ENCODE results near the gene ARHGAP22. TPM values are rescaled to one million over a fixed set of nuclear protein-coding genes. Genes with fewer than 3 reads are reported as not detected.

Gene ARHGAP22
- total RNA-seq, 1 donor from 2014 or later = not detected

- intact Hi-C loops (cut with micrococcal nuclease) = no loop called here
Measured at GRCh38 chr10:48466611-48467240, 138.1 kb downstream of the ARHGAP22 start.

GRCh38 chr10:48465860-48466521, 138.9 kb downstream of the ARHGAP22 start:
- intact Hi-C loops (cut with micrococcal nuclease) = no loop called here

- intact Hi-C loops (cut with micrococcal nuclease) = no loop called here
Measured at GRCh38 chr10:48464871-48465736, 139.8 kb downstream of the ARHGAP22 start.

GRCh38 chr10:48464121-48464870, 140.6 kb downstream of the ARHGAP22 start:
- intact Hi-C loops (cut with micrococcal nuclease) = no loop called here

- intact Hi-C loops (cut with micrococcal nuclease) = no loop called here
Measured at GRCh38 chr10:48463318-48464003, 141.4 kb downstream of the ARHGAP22 start.

- intact Hi-C loops (cut with micrococcal nuclease) = no loop called here
Measured at GRCh38 chr10:48462482-48463020, 142.3 kb downstream of the ARHGAP22 start.

- intact Hi-C loops (cut with micrococcal nuclease) = no loop called here
Measured at GRCh38 chr10:48461623-48462481, 143.0 kb downstream of the ARHGAP22 start.

GRCh38 chr10:48460182-48460581, 144.7 kb downstream of the ARHGAP22 start:
- intact Hi-C loops (cut with micrococcal nuclease) = no loop called here

GRCh38 chr10:48459270-48460150, 145.4 kb downstream of the ARHGAP22 start:
- intact Hi-C loops (cut with micrococcal nuclease) = no loop called here

- intact Hi-C loops (cut with micrococcal nuclease) = no loop called here
Measured at GRCh38 chr10:48458662-48459048, 146.2 kb downstream of the ARHGAP22 start.

GRCh38 chr10:48457949-48458661, 146.8 kb downstream of the ARHGAP22 start:
- intact Hi-C loops (cut with micrococcal nuclease) = no loop called here

- intact Hi-C loops (cut with micrococcal nuclease) = no loop called here
Measured at GRCh38 chr10:48456808-48457761, 147.8 kb downstream of the ARHGAP22 start.

GRCh38 chr10:48456361-48456804, 148.5 kb downstream of the ARHGAP22 start:
- intact Hi-C loops (cut with micrococcal nuclease) = no loop called here

GRCh38 chr10:48455392-48456151, 149.3 kb downstream of the ARHGAP22 start:
- intact Hi-C loops (cut with micrococcal nuclease) = no loop called here

- intact Hi-C loops (cut with micrococcal nuclease) = no loop called here
Measured at GRCh38 chr10:48455055-48455391, 149.8 kb downstream of the ARHGAP22 start.
